ENCODE results near the gene ZCCHC7. TPM values are rescaled to one million over a fixed set of nuclear protein-coding genes. Genes with fewer than 3 reads are reported as not detected.

The ZCCHC7 gene
- total and polyA plus RNA-seq, 10 of the 15 experiments (the other 5 are each of a cell fraction or from before 2014, with no cell fraction given): 42.9 to 178 (median 53.3) TPM

GRCh38 chr9:37377688-37378612 lies 257.6 kb downstream of the ZCCHC7 start (continued):
- TF ChIP-seq CTCF (IDR thresholded peaks at IDR 0.05 in 2 of 3, conservative IDR thresholded peaks at IDR 0.05 in 1 of 3; ENCODE audit: control insufficient read depth in 2 of 3, extremely low read depth in 1 of 3, insufficient read depth in 1 of 3, low read depth in 3 of 3, low read length in 3 of 3) (no peak), RFX5 (IDR thresholded peaks at IDR 0.05; ENCODE audit: low read depth, low read length) (no peak), POLR2A (IDR thresholded peaks at IDR 0.05; ENCODE audit: low read depth, low read length) (no peak), CBFB (IDR thresholded peaks at IDR 0.05; ENCODE audit: low read depth) (no peak), E2F8 (IDR thresholded peaks at IDR 0.05; ENCODE audit: low read depth, partially characterized antibody) (no peak), ZBTB40 (IDR thresholded peaks at IDR 0.05; ENCODE audit: borderline replicate concordance) (no peak), ZNF384 (IDR thresholded peaks at IDR 0.05; ENCODE audit: borderline replicate concordance, low read depth, low read length) (no peak), NR2C2 (IDR thresholded peaks at IDR 0.05; ENCODE audit: borderline replicate concordance, control insufficient read depth, insufficient read length, low read depth) (no peak), DPF2 (IDR thresholded peaks at IDR 0.05) (no peak), GATAD2B (conservative IDR thresholded peaks at IDR 0.05; ENCODE audit: low read depth) (no peak), MEF2B (IDR thresholded peaks at IDR 0.05; ENCODE audit: partially characterized antibody, poor library complexity, severe bottlenecking) (peak; percentile 64)
- TF ChIP-seq, protein P1, sequence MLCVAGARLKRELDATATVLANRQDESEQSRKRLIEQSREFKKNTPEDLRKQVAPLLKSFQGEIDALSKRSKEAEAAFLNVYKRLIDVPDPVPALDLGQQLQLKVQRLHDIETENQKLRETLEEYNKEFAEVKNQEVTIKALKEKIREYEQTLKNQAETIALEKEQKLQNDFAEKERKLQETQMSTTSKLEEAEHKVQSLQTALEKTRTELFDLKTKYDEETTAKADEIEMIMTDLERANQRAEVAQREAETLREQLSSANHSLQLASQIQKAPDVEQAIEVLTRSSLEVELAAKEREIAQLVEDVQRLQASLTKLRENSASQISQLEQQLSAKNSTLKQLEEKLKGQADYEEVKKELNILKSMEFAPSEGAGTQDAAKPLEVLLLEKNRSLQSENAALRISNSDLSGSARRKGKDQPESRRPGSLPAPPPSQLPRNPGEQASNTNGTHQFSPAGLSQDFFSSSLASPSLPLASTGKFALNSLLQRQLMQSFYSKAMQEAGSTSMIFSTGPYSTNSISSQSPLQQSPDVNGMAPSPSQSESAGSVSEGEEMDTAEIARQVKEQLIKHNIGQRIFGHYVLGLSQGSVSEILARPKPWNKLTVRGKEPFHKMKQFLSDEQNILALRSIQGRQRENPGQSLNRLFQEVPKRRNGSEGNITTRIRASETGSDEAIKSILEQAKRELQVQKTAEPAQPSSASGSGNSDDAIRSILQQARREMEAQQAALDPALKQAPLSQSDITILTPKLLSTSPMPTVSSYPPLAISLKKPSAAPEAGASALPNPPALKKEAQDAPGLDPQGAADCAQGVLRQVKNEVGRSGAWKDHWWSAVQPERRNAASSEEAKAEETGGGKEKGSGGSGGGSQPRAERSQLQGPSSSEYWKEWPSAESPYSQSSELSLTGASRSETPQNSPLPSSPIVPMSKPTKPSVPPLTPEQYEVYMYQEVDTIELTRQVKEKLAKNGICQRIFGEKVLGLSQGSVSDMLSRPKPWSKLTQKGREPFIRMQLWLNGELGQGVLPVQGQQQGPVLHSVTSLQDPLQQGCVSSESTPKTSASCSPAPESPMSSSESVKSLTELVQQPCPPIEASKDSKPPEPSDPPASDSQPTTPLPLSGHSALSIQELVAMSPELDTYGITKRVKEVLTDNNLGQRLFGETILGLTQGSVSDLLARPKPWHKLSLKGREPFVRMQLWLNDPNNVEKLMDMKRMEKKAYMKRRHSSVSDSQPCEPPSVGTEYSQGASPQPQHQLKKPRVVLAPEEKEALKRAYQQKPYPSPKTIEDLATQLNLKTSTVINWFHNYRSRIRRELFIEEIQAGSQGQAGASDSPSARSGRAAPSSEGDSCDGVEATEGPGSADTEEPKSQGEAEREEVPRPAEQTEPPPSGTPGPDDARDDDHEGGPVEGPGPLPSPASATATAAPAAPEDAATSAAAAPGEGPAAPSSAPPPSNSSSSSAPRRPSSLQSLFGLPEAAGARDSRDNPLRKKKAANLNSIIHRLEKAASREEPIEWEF (IDR thresholded peaks at IDR 0.05; ENCODE audit: insufficient replicate concordance, low read depth, low read length): peak; percentile 11

Measured in GM12878 (cell line).